ENCODE data around the gene CMBL.

DNA sequence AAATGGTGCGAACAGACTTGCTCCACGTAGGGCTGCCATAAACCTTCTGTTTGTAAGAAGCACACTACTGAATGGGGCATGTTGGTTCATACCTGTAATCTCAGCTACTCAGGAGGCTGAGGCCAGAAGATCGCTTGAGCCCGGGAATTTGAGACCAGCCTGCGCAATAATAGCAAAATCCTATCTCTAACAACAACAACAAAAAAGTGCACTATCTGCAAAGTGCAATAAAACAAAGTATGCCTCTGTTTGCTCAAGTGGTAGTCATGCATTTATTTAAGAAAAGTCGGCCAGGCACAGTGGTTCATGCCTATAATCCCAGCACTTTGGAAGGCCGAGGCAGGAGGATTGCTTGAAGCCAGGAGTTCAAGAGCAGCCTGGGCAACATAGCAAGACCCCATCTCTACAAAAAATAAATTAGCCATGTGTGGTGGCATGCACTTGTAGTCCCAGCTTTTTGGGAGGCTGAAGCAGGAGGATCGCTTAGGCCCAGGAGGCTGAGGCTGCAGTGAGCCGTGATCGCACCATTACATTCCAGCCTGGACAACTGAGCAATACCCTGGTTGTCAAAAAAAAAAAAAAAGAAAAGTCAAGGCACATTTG, 63.3 kb downstream of the CMBL start:
- TF ChIP-seq, protein P1, sequence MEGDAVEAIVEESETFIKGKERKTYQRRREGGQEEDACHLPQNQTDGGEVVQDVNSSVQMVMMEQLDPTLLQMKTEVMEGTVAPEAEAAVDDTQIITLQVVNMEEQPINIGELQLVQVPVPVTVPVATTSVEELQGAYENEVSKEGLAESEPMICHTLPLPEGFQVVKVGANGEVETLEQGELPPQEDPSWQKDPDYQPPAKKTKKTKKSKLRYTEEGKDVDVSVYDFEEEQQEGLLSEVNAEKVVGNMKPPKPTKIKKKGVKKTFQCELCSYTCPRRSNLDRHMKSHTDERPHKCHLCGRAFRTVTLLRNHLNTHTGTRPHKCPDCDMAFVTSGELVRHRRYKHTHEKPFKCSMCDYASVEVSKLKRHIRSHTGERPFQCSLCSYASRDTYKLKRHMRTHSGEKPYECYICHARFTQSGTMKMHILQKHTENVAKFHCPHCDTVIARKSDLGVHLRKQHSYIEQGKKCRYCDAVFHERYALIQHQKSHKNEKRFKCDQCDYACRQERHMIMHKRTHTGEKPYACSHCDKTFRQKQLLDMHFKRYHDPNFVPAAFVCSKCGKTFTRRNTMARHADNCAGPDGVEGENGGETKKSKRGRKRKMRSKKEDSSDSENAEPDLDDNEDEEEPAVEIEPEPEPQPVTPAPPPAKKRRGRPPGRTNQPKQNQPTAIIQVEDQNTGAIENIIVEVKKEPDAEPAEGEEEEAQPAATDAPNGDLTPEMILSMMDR (conservative IDR thresholded peaks at IDR 0.05; ENCODE audit: low read length), result no peak
- TF ChIP-seq EZH2phosphoT487 (IDR thresholded peaks at IDR 0.05; ENCODE audit: borderline replicate concordance), result no peak
